Endothelial cell of umbilical vein (primary cell): ENCODE results near the gene GPR107. TPM values are rescaled to one million over a fixed set of nuclear protein-coding genes. Genes with fewer than 3 reads are reported as not detected.

Source experiments
- BruUV-seq: library from RNA; stranded (reverse); fragments of 400-500 nt; replicated peaks from 2 replicates; lab custom pipeline; 2021; lab: Mats Ljungman, UMichigan
- CTCF ChIA-PET: fragments of 300-600, 350-600 bp; sonication (Branson Sonifier 250); formaldehyde crosslinking; loops from one replicate; lab custom pipeline; 2021; ENCODE audit warnings: antibody characterized with exemption, inconsistent platforms; lab: Charles Lee
- POLR2A ChIA-PET: fragments of 300-600, 350-600 bp; sonication (Branson Sonifier 250); formaldehyde crosslinking; loops from one replicate; lab custom pipeline; 2021; ENCODE audit warnings: antibody characterized with exemption, inconsistent platforms; lab: Charles Lee
- DNase-seq: peaks from one replicate; pipeline ENCODE4 v3.0.0-alpha.2; 2011; ENCODE audit warnings: low read depth, low spot score
- FAIRE-seq: peaks from 2 replicates; lab custom pipeline; 2011; peaks lifted over from hg19 to GRCh38; lab: Jason Lieb, UNC
- H2AFZ ChIP-seq: 2 replicates; pipeline ENCODE4 v1.6.0; 2012; ENCODE audit warnings: low read depth, low read length, control low read depth, inconsistent platforms
- H3K27ac ChIP-seq: 2 replicates; pipeline ENCODE4 v1.5.1; 2011; ENCODE audit warnings: low read depth, mild to moderate bottlenecking, control low read depth, low read length, moderate library complexity; ENCODE audit not compliant: insufficient read depth
- H3K27me3 ChIP-seq, 2 experiments: 2 replicates each; pipeline versions ENCODE4 v1.6.0 to v1.6.1; 2011; ENCODE audit warnings: low read length in 2 of 2, mixed read lengths in 1 of 2; ENCODE audit not compliant: control insufficient read depth in 2 of 2, insufficient read depth in 2 of 2
- H3K36me3 ChIP-seq, 2 experiments: 2 replicates in 1 of 2; 3 replicates in 1 of 2; pipeline ENCODE4 v1.5.1; 2011; ENCODE audit warnings: low read length in 2 of 2, mild to moderate bottlenecking in 1 of 2, moderate library complexity in 1 of 2; ENCODE audit not compliant: control insufficient read depth in 2 of 2, insufficient read depth in 2 of 2; ENCODE audit errors: extremely low read depth in 1 of 2
- H3K4me1 ChIP-seq: 3 replicates; pipeline ENCODE4 v1.5.1; 2011; ENCODE audit warnings: mild to moderate bottlenecking, low read length; ENCODE audit not compliant: control insufficient read depth, insufficient read depth; ENCODE audit errors: extremely low read depth
- H3K4me2 ChIP-seq: 2 replicates; pipeline ENCODE4 v1.6.1; 2011; ENCODE audit warnings: low read length, control low read depth, mixed read lengths; ENCODE audit not compliant: insufficient read depth
- H3K4me3 ChIP-seq, 3 experiments: fragments of 200-600 bp in 1 of 3; sonication (generic), shearing (Covaris generic) in 1 of 3; replicated peaks in 1 of 3; 2 replicates each; pipeline ENCODE4 v1.5.1; 2011 to 2016; ENCODE audit warnings: control low read depth in 3 of 3, low read length in 3 of 3, mild to moderate bottlenecking in 2 of 3, inconsistent platforms in 1 of 3, low read depth in 1 of 3, moderate library complexity in 1 of 3; ENCODE audit not compliant: insufficient read depth in 1 of 3
- H3K79me2 ChIP-seq: 2 replicates; pipeline ENCODE4 v1.6.0; 2012; ENCODE audit warnings: low read length, inconsistent platforms; ENCODE audit not compliant: control insufficient read depth, insufficient read depth
- H3K9ac ChIP-seq: replicated peaks from 2 replicates; pipeline ENCODE3; 2011; ENCODE audit warnings: low read length, control low read depth; ENCODE audit not compliant: insufficient read depth; ENCODE audit errors: extremely low read depth
- H3K9me1 ChIP-seq: replicated peaks from 3 replicates; pipeline ENCODE4 v1.6.0; 2011; ENCODE audit warnings: mild to moderate bottlenecking, low read length; ENCODE audit not compliant: control insufficient read depth, insufficient read depth; ENCODE audit errors: extremely low read depth
- H3K9me3 ChIP-seq: replicated peaks from 2 replicates; pipeline ENCODE4 v1.5.1; 2012; ENCODE audit warnings: low read length, inconsistent platforms; ENCODE audit not compliant: control insufficient read depth, insufficient read depth
- H4K20me1 ChIP-seq: replicated peaks from 2 replicates; pipeline ENCODE3; 2011; ENCODE audit warnings: mild to moderate bottlenecking, low read length; ENCODE audit not compliant: control insufficient read depth, insufficient read depth; ENCODE audit errors: extremely low read depth
- EZH2 ChIP-seq: IDR thresholded peaks from 2 replicates; pipeline ENCODE4 v1.6.1; 2012; ENCODE audit warnings: borderline replicate concordance, low read depth, mild to moderate bottlenecking, moderate library complexity, low read length, inconsistent platforms; ENCODE audit not compliant: severe bottlenecking
- FOS ChIP-seq: IDR thresholded peaks from 2 replicates; pipeline ENCODE4 v1.6.1; 2011; ENCODE audit warnings: mild to moderate bottlenecking, low read length, moderate library complexity, borderline replicate concordance; ENCODE audit not compliant: insufficient read depth
- GATA2 ChIP-seq: IDR thresholded peaks from 2 replicates; pipeline ENCODE4 v1.7.0; 2011; ENCODE audit warnings: low read depth, mild to moderate bottlenecking, moderate library complexity, mixed read lengths, low read length; ENCODE audit not compliant: insufficient read length, insufficient read depth
- JUN ChIP-seq: IDR thresholded peaks from 2 replicates; pipeline ENCODE4 v1.6.1; 2011; ENCODE audit warnings: borderline replicate concordance, low read depth; ENCODE audit not compliant: insufficient read length, insufficient read depth
- MYC ChIP-seq: IDR thresholded peaks from one replicate; pipeline ENCODE4 v1.6.1; 2011; ENCODE audit warnings: mild to moderate bottlenecking, low read depth, low read length
- POLR2A ChIP-seq: IDR thresholded peaks from 2 replicates; pipeline ENCODE4 v1.6.1; 2012; ENCODE audit warnings: low read depth, mild to moderate bottlenecking, control low read depth, low read length
- POLR2AphosphoS5 ChIP-seq: IDR thresholded peaks from 2 replicates; pipeline ENCODE4 v1.6.1; 2012; ENCODE audit warnings: low read depth, mild to moderate bottlenecking, control low read depth, low read length, moderate library complexity; ENCODE audit not compliant: insufficient read depth
- dilution Hi-C: fragments of 300-500 bp; cut with MboI; formaldehyde crosslinking; loops from one replicate; pipeline ENCODE4 v1.15.0; 2019; ENCODE audit warnings: low sequenced_read_pairs; ENCODE audit not compliant: extremely low pct_ligation_motif_present
- intact Hi-C: fragments of 100-400 bp; cut with micrococcal nuclease; formaldehyde crosslinking; loops from one replicate; pipeline ENCODE4 v1.10.0; 2022
- polyA plus RNA-seq, 4 experiments: library from polyadenylated mRNA; depleted of rRNA in 3 of 4; stranded (reverse) in 3 of 4; unstranded in 1 of 4; fragments of >200 nt; gene quantifications; 2 replicates each; pipeline versions ENCODE4 v1.2.1 to v1.2.3, GENCODE V29; 2011 to 2012; ENCODE audit warnings: missing spikeins in 1 of 4
- total RNA-seq: library from RNA; stranded (reverse); gene quantifications from 2 replicates; pipeline ENCODE4 v1.2.3, GENCODE V29; 2021
- TF ChIP-seq, protein P1 (sequence below), 2 donors: IDR thresholded peaks; 1 replicate in 1 of 2; 2 replicates in 1 of 2; pipeline ENCODE4 v1.5.1; 2011; ENCODE audit warnings: low read length in 2 of 2, mild to moderate bottlenecking in 2 of 2, moderate library complexity in 2 of 2, control low read depth in 1 of 2, inconsistent platforms in 1 of 2, low read depth in 1 of 2; ENCODE audit not compliant: insufficient read depth in 1 of 2; ENCODE audit errors: extremely low read depth in 1 of 2
- TF ChIP-seq, protein P2 (sequence below): IDR thresholded peaks from 2 replicates; pipeline ENCODE4 v1.6.1; 2011; ENCODE audit not compliant: insufficient read depth, insufficient read length

The GPR107 gene
- total and polyA plus RNA-seq, 2 donors (not counting 3 experiments of a cell fraction or from before 2014, with no cell fraction given): 27.2 to 38.9 TPM

DNA sequence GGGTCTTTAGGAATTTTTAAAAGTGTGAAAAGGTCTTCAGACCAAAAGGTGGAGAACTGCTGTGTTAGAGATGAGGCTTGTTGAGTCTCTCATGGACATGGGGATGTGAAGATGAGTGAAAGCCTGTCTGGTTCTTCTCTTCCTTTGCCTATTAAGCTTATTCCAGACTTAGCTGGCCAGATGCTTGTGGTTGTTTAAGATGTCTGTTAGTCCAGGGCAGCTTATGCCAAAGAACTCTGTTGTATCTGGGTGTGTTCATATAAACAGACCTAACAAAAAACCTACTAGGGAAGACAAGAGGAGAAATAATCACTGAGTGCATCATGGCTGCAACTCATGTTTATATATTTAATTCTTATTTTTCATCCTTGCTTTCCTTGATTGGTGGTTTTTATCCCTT, 61.0 kb downstream of the GPR107 start:
- H3K27ac ChIP-seq: no peak overlapping the region
- no peak overlapping the region for H2AFZ ChIP-seq
- FAIRE-seq (no peak), DNase-seq (no peak)
- no peaks in the 10 kb centered on the region for H3K9me3 ChIP-seq
- no peaks in the 10 kb centered on the region for H3K27me3 ChIP-seq
- no peak overlapping the region for H3K9ac ChIP-seq
- ChIA-PET CTCF (interaction anchor here (2.5 kb wide), 1 partner anchor 121 kb away, joined by 14 read pairs; no protein-coding TSS in a partner anchor), POLR2A (no interaction called here)
- H4K20me1 ChIP-seq: no peaks in the 10 kb centered on the region
- peaks cover 14% of the 10 kb centered on the region for H3K4me1 ChIP-seq
- no peaks in the 10 kb centered on the region for H3K79me2 ChIP-seq
- H3K4me2 ChIP-seq: no peak overlapping the region
- no TSS peak for BruUV-seq
- peaks cover 4 to 17% of the 10 kb centered on the region in 2 experiments for H3K36me3 ChIP-seq
- intact Hi-C loops (no loop called here), dilution Hi-C loops (no loop called here)
- H3K4me3 ChIP-seq: no peak overlapping the region
- no peak for TF ChIP-seq FOS
- TF ChIP-seq, protein P1, sequence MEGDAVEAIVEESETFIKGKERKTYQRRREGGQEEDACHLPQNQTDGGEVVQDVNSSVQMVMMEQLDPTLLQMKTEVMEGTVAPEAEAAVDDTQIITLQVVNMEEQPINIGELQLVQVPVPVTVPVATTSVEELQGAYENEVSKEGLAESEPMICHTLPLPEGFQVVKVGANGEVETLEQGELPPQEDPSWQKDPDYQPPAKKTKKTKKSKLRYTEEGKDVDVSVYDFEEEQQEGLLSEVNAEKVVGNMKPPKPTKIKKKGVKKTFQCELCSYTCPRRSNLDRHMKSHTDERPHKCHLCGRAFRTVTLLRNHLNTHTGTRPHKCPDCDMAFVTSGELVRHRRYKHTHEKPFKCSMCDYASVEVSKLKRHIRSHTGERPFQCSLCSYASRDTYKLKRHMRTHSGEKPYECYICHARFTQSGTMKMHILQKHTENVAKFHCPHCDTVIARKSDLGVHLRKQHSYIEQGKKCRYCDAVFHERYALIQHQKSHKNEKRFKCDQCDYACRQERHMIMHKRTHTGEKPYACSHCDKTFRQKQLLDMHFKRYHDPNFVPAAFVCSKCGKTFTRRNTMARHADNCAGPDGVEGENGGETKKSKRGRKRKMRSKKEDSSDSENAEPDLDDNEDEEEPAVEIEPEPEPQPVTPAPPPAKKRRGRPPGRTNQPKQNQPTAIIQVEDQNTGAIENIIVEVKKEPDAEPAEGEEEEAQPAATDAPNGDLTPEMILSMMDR (IDR thresholded peaks at IDR 0.05; ENCODE audit: extremely low read depth in 1 of 2, insufficient read depth in 1 of 2, low read depth in 1 of 2, low read length in 2 of 2): no peak
- TF ChIP-seq JUN: no peak
- no peak for TF ChIP-seq EZH2
- TF ChIP-seq, protein P2, sequence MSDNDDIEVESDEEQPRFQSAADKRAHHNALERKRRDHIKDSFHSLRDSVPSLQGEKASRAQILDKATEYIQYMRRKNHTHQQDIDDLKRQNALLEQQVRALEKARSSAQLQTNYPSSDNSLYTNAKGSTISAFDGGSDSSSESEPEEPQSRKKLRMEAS: no peak
- TF ChIP-seq POLR2AphosphoS5: no peak
- TF ChIP-seq POLR2A: no peak
- no peak for TF ChIP-seq MYC
- TF ChIP-seq GATA2: no peak
- H3K9me1 ChIP-seq: no peaks in the 10 kb centered on the region
